Measurements from ENCODE around the gene COL4A4.

COL4A4 gene

DNA sequence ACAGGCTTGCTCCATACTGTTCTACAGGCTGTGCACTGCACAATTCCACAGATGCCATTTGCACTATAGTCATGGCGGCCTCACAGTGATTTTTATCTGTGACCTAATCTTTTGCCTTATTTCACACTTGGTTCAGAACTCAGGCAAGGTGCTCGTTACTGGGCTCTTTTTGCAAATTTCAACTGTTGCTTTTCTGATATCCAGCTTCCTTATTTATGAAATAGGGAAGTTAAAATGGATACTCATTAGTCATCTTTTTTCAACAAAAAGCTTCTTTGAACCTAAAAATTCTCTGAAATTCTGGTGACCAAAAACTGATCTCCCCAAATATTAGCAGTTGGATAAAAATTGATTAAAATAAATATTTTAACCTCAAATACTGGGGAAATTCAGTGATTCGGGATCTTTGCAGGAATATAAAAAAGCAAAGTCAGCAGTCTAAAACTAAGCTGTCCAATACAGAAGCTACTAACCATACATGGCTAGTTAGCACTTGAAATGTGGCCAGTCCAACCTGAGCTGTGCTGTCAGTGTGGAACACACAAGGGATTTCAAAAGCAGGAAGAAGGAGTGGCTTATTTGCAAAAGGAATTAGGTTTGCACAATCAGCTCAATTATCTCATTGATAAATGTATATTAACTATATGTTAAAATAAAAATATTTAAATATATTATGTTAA is 134.4 kb downstream of the COL4A4 start:
- DNase-seq: no peak

DNA sequence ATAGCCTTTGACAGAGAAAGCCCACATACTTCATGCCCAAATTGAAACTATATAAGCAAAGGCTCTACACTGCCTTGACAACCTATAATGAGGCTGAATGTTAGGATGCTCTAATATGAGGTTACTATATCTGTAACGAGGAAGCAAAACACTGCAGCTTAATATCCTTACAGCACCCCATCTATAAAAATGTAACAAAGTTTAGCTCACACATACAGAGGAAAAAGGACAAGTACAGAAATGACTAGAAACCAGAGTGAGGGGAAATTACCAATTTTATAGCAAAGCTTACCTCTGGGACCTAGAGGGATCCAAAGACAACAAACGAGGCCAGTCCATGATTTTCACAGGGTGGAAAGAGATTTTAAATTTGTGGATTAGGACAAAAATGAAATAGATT is 138.5 kb downstream of the COL4A4 start:
- no peak for DNase-seq

- no peak for DNase-seq
Observed at GRCh38 chr2:227022608-227023007, 141.4 kb downstream of the COL4A4 start.

DNA sequence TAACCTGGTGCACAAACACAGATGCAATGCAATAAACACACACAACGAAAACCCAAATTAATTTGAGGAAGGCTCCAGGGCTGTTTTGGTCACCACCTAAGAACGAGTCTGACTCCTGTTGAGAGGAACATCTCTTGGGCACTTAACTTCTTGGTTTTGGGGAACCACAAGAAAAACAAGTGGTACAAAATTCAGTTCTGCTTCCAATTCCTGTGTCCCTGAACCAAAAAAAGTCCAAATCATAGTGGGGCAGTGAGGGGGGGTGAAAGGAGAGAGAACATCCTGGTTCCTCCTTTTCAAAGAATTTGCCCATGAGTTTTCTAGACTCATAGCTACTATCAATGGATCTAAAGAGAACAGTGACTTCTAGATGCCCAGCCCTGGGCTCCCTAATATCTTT is 143.6 kb downstream of the COL4A4 start:
- DNase-seq: no peak

DNA sequence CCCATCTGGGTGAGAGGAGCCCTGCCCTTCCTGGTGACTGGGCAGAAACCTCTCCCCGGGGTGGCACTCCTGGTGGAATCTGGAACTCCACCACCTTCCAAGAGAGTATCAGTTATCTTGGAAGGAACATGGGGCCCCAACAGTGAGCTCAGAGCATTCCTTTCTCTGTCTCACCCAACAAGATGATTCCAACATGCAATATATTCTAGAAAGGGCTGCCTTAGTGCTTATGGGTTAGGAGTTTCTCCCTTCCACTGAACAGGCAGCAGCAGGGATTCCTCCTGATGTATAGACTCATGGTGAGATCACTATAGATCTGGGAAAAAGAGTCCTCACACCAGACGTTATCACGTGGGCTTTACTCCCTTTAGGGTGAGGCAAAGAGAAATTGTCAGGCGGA is 147.1 kb downstream of the COL4A4 start:
- no peak for DNase-seq

- no peak for DNase-seq
Observed at GRCh38 chr2:227013881-227014280, 150.1 kb downstream of the COL4A4 start.

GRCh38 chr2:227013330-227013729 is 150.7 kb downstream of the COL4A4 start:
- DNase-seq: no peak

DNA sequence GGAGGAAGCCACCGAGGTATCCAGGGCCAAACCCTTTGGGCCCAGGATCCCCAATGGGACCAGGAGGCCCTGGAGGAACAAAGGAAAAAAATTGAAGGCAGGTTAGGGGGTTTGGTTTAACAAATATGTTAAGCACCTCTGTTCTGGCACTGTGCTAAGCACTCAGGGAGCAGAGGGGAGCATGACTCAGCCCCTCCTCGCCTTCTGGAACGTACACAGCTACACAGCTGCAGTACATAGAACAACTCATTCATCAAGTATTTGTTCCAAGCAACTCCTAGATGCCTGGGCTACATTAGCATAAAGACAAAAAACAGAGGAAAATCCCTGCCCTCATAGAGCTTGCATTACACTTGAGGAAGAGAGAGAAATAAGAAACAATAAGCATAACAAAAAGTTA is 153.6 kb downstream of the COL4A4 start:
- no peak for DNase-seq

GRCh38 chr2:227007940-227008339 is 156.1 kb downstream of the COL4A4 start:
- DNase-seq: no peak

DNA sequence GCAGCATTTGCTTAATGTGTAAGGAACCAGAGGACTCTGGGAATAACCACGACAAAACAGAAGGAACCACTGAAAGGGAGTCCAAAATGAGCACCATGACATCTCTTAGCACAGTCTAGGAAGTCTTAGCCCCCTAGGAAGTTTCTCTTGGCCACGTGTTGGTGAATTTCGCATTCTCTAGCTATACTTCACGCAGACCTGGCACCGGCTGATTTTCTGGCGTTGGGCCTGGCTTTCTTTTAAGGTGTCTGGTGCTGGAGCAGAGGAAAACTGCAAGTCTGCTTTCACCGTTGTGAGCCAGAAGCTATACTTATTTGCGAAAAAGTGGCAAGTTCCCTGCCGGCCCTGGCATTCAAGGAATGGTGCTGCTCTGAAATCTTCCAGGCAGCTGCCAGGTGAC is 156.9 kb downstream of the COL4A4 start:
- DNase-seq: no peak

GRCh38 chr2:227006189-227006897 is 157.7 kb downstream of the COL4A4 start:
- peak; percentile 35 for DNase-seq

DNA sequence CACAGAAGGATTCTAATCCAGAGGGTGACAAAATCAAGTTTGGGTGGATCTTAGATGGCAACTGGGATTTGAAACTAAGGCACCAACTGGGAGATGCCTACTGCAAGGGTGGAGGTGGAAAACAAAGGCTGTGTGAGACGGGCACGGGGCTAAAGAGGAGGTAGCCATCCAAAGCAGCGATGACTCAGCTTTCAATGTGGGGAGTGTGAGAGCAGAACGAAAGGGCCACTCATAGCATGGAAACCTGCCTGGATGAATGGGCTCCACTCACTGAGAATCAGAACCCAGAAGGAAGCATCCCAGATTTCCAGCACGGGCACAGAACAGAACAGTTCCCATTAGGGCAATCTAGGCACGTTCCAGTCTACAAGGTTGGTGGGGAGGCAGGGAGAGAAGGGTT is 159.5 kb downstream of the COL4A4 start:
- no peak for DNase-seq

- no peak for DNase-seq
Observed at GRCh38 chr2:227000123-227000522, 163.9 kb downstream of the COL4A4 start.

DNA sequence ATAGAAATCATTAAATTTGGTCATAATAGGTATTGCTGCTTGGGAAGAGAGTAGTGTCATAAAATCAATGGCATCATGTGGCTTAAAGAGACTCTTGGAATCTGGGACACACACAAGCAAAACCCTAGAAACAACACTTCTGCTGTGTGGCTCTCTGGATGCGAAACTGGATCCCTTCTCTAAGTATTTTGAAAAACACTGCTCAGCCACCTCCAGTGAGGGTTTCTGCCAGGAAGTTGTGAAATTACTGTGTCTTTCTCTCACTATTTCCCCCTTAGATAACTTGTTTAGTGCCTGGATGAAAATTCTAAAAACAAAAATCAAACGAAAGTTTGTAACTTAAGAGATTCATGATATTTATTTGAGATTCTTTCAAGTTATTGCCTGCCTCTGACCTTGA is 164.3 kb downstream of the COL4A4 start:
- no peak for DNase-seq

DNA sequence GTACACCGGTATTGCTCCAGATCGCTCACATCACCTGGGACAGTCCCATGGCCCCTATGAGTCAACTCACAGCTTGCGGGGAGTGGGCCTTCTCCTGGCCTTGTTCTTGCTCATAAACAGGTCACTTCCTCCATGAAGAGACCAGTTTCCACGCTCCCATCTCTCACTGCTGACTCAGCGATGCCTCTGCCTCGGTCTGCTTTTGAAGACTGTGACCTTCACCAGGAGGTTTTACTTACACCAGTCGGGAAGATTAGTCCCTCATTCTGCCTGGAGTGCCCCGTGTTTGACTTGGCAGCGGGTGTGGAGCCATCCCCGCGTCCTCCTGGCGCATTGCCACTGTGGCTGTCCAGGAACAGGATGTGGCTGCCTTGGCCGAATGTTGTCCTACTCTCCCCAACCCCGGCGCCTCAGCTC is 168.4 kb downstream of the COL4A4 start:
- no peak for DNase-seq

DNA sequence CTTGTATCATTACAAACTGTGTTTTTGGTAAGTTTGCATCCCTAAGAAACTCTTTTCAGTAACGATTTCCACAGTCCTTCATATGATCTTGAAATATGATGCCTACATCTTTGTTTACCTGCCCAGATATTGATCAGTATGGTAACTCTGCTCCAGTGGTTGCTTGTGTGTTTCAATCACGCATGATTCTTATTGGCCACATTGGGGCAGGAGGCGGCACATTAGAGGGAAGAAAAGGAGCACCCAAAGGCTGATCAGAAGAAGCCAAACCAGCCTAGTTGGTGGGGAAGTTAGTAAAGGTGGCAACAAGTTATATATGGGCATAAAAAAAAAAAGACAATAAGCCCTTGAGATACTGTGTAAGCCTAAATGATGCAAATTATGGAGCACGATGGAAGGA is 169.2 kb downstream of the COL4A4 start:
- DNase-seq: no peak

- DNase-seq: no peak
Observed at GRCh38 chr2:226993171-226993570, 170.8 kb downstream of the COL4A4 start.

DNA sequence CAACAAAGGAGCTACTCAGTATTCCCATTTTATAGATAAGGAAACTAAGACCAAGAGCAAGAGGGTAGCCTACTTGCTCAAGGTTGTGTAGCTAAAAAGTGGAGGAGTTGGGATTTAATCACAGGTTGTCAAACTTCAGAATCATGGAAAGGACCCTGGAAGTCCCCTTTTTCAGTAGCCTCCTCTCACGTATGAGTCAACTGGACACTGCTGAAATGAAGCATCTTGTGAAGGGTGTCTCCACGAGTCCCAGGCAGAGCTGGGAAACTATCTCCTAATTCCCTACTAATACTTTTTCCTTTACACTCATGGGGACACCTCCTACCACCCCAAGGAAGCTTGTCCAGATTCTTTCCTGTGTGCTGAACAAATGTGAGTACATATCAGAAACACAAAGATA is 172.3 kb downstream of the COL4A4 start:
- no peak for DNase-seq

- DNase-seq: no peak
Observed at GRCh38 chr2:226985583-226985946, 178.4 kb downstream of the COL4A4 start.

GRCh38 chr2:226984750-226985582 is 179.0 kb downstream of the COL4A4 start:
- peak; percentile 71 for DNase-seq

GRCh38 chr2:226983895-226984749 is 179.9 kb downstream of the COL4A4 start:
- DNase-seq: no peak

- no peak for DNase-seq
Observed at GRCh38 chr2:226981791-226982326, 182.1 kb downstream of the COL4A4 start.

DNA sequence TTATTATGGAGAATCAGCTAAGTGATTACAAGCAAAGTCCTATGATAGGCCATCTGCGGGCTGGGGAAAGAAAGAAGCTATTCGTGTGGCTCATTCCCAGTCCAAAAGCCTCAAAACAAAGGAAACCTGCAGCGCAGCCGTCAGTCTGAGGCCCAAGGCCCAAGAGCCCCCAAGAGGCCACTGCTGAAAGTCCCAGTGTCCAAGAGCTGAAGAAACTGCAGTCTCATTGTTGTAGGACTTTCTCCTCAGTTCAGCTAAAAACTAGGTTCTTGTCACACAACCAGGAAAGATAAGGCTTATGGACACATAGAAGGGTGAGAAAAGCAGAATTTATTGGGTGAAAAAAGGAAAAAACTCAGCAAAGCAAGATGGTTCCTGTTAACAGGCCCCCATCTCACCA is 185.0 kb downstream of the COL4A4 start:
- DNase-seq: no peak

Data from NCI-H748 treated with DMSO at 0.1 percent for 48 hours (cell line).